Measurements from ENCODE around the gene CRTC1. TPM values are rescaled to one million over a fixed set of nuclear protein-coding genes. Genes with fewer than 3 reads are reported as not detected.

Gene CRTC1
- total RNA-seq, 1 donor from 2014 or later, result 10.3 TPM

Other genes with a start within 250 kb of the CRTC1 start
- gene ISYNA1, start 245.5 kb upstream of the CRTC1 start, total RNA-seq, result 26.0 TPM
- 8.4 TPM for gene ELL, start 161.6 kb upstream of the CRTC1 start, total RNA-seq
- 181 TPM for gene FKBP8, start 140.1 kb upstream of the CRTC1 start, total RNA-seq
- gene KXD1, start 125.8 kb upstream of the CRTC1 start, total RNA-seq, result 50.3 TPM
- gene UBA52, start 111.8 kb upstream of the CRTC1 start, total RNA-seq, result 737 TPM
- gene REX1BD, start 94.9 kb upstream of the CRTC1 start, total RNA-seq, result 79.3 TPM
- gene CRLF1, start 76.9 kb upstream of the CRTC1 start, total RNA-seq, result 35.7 TPM
- 2.8 TPM for gene TMEM59L, start 70.8 kb upstream of the CRTC1 start, total RNA-seq
- 6.6 TPM for gene KLHL26, start 46.7 kb upstream of the CRTC1 start, total RNA-seq
- not detected for gene COMP, start 107.6 kb downstream of the CRTC1 start, total RNA-seq
- 37.0 TPM for gene UPF1, start 148.3 kb downstream of the CRTC1 start, total RNA-seq
- 0.30 TPM for gene CERS1, start 212.5 kb downstream of the CRTC1 start, total RNA-seq
- 139 TPM for gene COPE, start 235.7 kb downstream of the CRTC1 start, total RNA-seq
- gene DDX49, start 236.0 kb downstream of the CRTC1 start, total RNA-seq, result 25.6 TPM

Data from Right ventricle myocardium inferior (tissue), 1 donor.